ENCODE results near the gene PDP2.
A peak's percentile ranks its signal among the peaks of the same experiment; 100 is the strongest.
"Not testable (repeated sequence)": the region's sequence is repeated elsewhere in the genome, so short reads cannot be mapped to it uniquely, and the experiment has no call there.

The PDP2 gene

GRCh38 chr16:66886321-66886720, 6.0 kb downstream of the PDP2 start:
- no peak for DNase-seq (ENCODE audit: low read depth)

- DNase-seq (ENCODE audit: low read depth), result no peak
Measured at GRCh38 chr16:66886914-66887313, 6.6 kb downstream of the PDP2 start.

GRCh38 chr16:66888647-66889615, 8.6 kb downstream of the PDP2 start:
- no peak for DNase-seq (ENCODE audit: low read depth)

- no peak for DNase-seq (ENCODE audit: low read depth)
Measured at GRCh38 chr16:66889622-66890021, 9.3 kb downstream of the PDP2 start.

- DNase-seq (ENCODE audit: low read depth), result no peak
Measured at GRCh38 chr16:66890799-66891198, 10.5 kb downstream of the PDP2 start.

GRCh38 chr16:66891360-66891759, 11.0 kb downstream of the PDP2 start:
- no peak for DNase-seq (ENCODE audit: low read depth)

GRCh38 chr16:66891797-66892196, 11.5 kb downstream of the PDP2 start:
- no peak for DNase-seq (ENCODE audit: low read depth)

GRCh38 chr16:66894055-66894454, 13.7 kb downstream of the PDP2 start:
- no peak for DNase-seq (ENCODE audit: low read depth)

GRCh38 chr16:66894948-66895688, 14.8 kb downstream of the PDP2 start:
- DNase-seq (ENCODE audit: low read depth), result no peak

GRCh38 chr16:66895689-66895979, 15.3 kb downstream of the PDP2 start:
- no peak for DNase-seq (ENCODE audit: low read depth)

- DNase-seq (ENCODE audit: low read depth), result no peak
Measured at GRCh38 chr16:66895999-66896398, 15.7 kb downstream of the PDP2 start.

GRCh38 chr16:66896682-66897081, 16.4 kb downstream of the PDP2 start:
- DNase-seq (ENCODE audit: low read depth), result not testable (repeated sequence)

GRCh38 chr16:66898207-66898606, 17.9 kb downstream of the PDP2 start:
- DNase-seq (ENCODE audit: low read depth), result peak; percentile 41

GRCh38 chr16:66898933-66899309, 18.6 kb downstream of the PDP2 start:
- DNase-seq (ENCODE audit: low read depth), result no peak

- peak; percentile 31 for DNase-seq (ENCODE audit: low read depth)
Measured at GRCh38 chr16:66899310-66899944, 19.1 kb downstream of the PDP2 start.

- DNase-seq (ENCODE audit: low read depth), result peak; percentile 21
Measured at GRCh38 chr16:66899945-66900710, 19.8 kb downstream of the PDP2 start.

- no peak for DNase-seq (ENCODE audit: low read depth)
Measured at GRCh38 chr16:66900721-66901441, 20.6 kb downstream of the PDP2 start.

- DNase-seq (ENCODE audit: low read depth), result no peak
Measured at GRCh38 chr16:66901626-66902025, 21.3 kb downstream of the PDP2 start.

GRCh38 chr16:66902648-66903543, 22.6 kb downstream of the PDP2 start:
- DNase-seq (ENCODE audit: low read depth), result no peak
